Endothelial cell of umbilical vein (primary cell): ENCODE measurements around the gene GBX2. TPM values are rescaled to one million over a fixed set of nuclear protein-coding genes. Genes with fewer than 3 reads are reported as not detected.

Experiments
- BruUV-seq: library from RNA; stranded (reverse); fragments of 400-500 nt; replicated peaks from 2 replicates; lab custom pipeline; 2021; lab: Mats Ljungman, UMichigan
- CTCF ChIA-PET: fragments of 300-600, 350-600 bp; sonication (Branson Sonifier 250); formaldehyde crosslinking; loops from one replicate; lab custom pipeline; 2021; ENCODE audit warnings: antibody characterized with exemption, inconsistent platforms; lab: Charles Lee
- POLR2A ChIA-PET: fragments of 300-600, 350-600 bp; sonication (Branson Sonifier 250); formaldehyde crosslinking; loops from one replicate; lab custom pipeline; 2021; ENCODE audit warnings: antibody characterized with exemption, inconsistent platforms; lab: Charles Lee
- DNase-seq: peaks from one replicate; pipeline ENCODE4 v3.0.0-alpha.2; 2011; ENCODE audit warnings: low read depth, low spot score
- FAIRE-seq: peaks from 2 replicates; lab custom pipeline; 2011; peaks lifted over from hg19 to GRCh38; lab: Jason Lieb, UNC
- H2AFZ ChIP-seq: 2 replicates; pipeline ENCODE4 v1.6.0; 2012; ENCODE audit warnings: low read depth, low read length, control low read depth, inconsistent platforms
- H3K27ac ChIP-seq: 2 replicates; pipeline ENCODE4 v1.5.1; 2011; ENCODE audit warnings: low read depth, mild to moderate bottlenecking, control low read depth, low read length, moderate library complexity; ENCODE audit not compliant: insufficient read depth
- H3K27me3 ChIP-seq, 2 experiments: 2 replicates each; pipeline versions ENCODE4 v1.6.0 to v1.6.1; 2011; ENCODE audit warnings: low read length in 2 of 2, mixed read lengths in 1 of 2; ENCODE audit not compliant: control insufficient read depth in 2 of 2, insufficient read depth in 2 of 2
- H3K36me3 ChIP-seq, 2 experiments: 2 replicates in 1 of 2; 3 replicates in 1 of 2; pipeline ENCODE4 v1.5.1; 2011; ENCODE audit warnings: low read length in 2 of 2, mild to moderate bottlenecking in 1 of 2, moderate library complexity in 1 of 2; ENCODE audit not compliant: control insufficient read depth in 2 of 2, insufficient read depth in 2 of 2; ENCODE audit errors: extremely low read depth in 1 of 2
- H3K4me1 ChIP-seq: 3 replicates; pipeline ENCODE4 v1.5.1; 2011; ENCODE audit warnings: mild to moderate bottlenecking, low read length; ENCODE audit not compliant: control insufficient read depth, insufficient read depth; ENCODE audit errors: extremely low read depth
- H3K4me2 ChIP-seq: 2 replicates; pipeline ENCODE4 v1.6.1; 2011; ENCODE audit warnings: low read length, control low read depth, mixed read lengths; ENCODE audit not compliant: insufficient read depth
- H3K4me3 ChIP-seq, 3 experiments: fragments of 200-600 bp in 1 of 3; sonication (generic), shearing (Covaris generic) in 1 of 3; replicated peaks in 1 of 3; 2 replicates each; pipeline ENCODE4 v1.5.1; 2011 to 2016; ENCODE audit warnings: control low read depth in 3 of 3, low read length in 3 of 3, mild to moderate bottlenecking in 2 of 3, inconsistent platforms in 1 of 3, low read depth in 1 of 3, moderate library complexity in 1 of 3; ENCODE audit not compliant: insufficient read depth in 1 of 3
- H3K79me2 ChIP-seq: 2 replicates; pipeline ENCODE4 v1.6.0; 2012; ENCODE audit warnings: low read length, inconsistent platforms; ENCODE audit not compliant: control insufficient read depth, insufficient read depth
- H3K9ac ChIP-seq: replicated peaks from 2 replicates; pipeline ENCODE3; 2011; ENCODE audit warnings: low read length, control low read depth; ENCODE audit not compliant: insufficient read depth; ENCODE audit errors: extremely low read depth
- H3K9me1 ChIP-seq: replicated peaks from 3 replicates; pipeline ENCODE4 v1.6.0; 2011; ENCODE audit warnings: mild to moderate bottlenecking, low read length; ENCODE audit not compliant: control insufficient read depth, insufficient read depth; ENCODE audit errors: extremely low read depth
- H3K9me3 ChIP-seq: replicated peaks from 2 replicates; pipeline ENCODE4 v1.5.1; 2012; ENCODE audit warnings: low read length, inconsistent platforms; ENCODE audit not compliant: control insufficient read depth, insufficient read depth
- H4K20me1 ChIP-seq: replicated peaks from 2 replicates; pipeline ENCODE3; 2011; ENCODE audit warnings: mild to moderate bottlenecking, low read length; ENCODE audit not compliant: control insufficient read depth, insufficient read depth; ENCODE audit errors: extremely low read depth
- EZH2 ChIP-seq: IDR thresholded peaks from 2 replicates; pipeline ENCODE4 v1.6.1; 2012; ENCODE audit warnings: borderline replicate concordance, low read depth, mild to moderate bottlenecking, moderate library complexity, low read length, inconsistent platforms; ENCODE audit not compliant: severe bottlenecking
- FOS ChIP-seq: IDR thresholded peaks from 2 replicates; pipeline ENCODE4 v1.6.1; 2011; ENCODE audit warnings: mild to moderate bottlenecking, low read length, moderate library complexity, borderline replicate concordance; ENCODE audit not compliant: insufficient read depth
- GATA2 ChIP-seq: IDR thresholded peaks from 2 replicates; pipeline ENCODE4 v1.7.0; 2011; ENCODE audit warnings: low read depth, mild to moderate bottlenecking, moderate library complexity, mixed read lengths, low read length; ENCODE audit not compliant: insufficient read length, insufficient read depth
- JUN ChIP-seq: IDR thresholded peaks from 2 replicates; pipeline ENCODE4 v1.6.1; 2011; ENCODE audit warnings: borderline replicate concordance, low read depth; ENCODE audit not compliant: insufficient read length, insufficient read depth
- MAX ChIP-seq: IDR thresholded peaks from 2 replicates; pipeline ENCODE4 v1.6.1; 2011; ENCODE audit not compliant: insufficient read depth, insufficient read length
- MYC ChIP-seq: IDR thresholded peaks from one replicate; pipeline ENCODE4 v1.6.1; 2011; ENCODE audit warnings: mild to moderate bottlenecking, low read depth, low read length
- POLR2A ChIP-seq: IDR thresholded peaks from 2 replicates; pipeline ENCODE4 v1.6.1; 2012; ENCODE audit warnings: low read depth, mild to moderate bottlenecking, control low read depth, low read length
- POLR2AphosphoS5 ChIP-seq: IDR thresholded peaks from 2 replicates; pipeline ENCODE4 v1.6.1; 2012; ENCODE audit warnings: low read depth, mild to moderate bottlenecking, control low read depth, low read length, moderate library complexity; ENCODE audit not compliant: insufficient read depth
- dilution Hi-C: fragments of 300-500 bp; cut with MboI; formaldehyde crosslinking; loops from one replicate; pipeline ENCODE4 v1.15.0; 2019; ENCODE audit warnings: low sequenced_read_pairs; ENCODE audit not compliant: extremely low pct_ligation_motif_present
- intact Hi-C: fragments of 100-400 bp; cut with micrococcal nuclease; formaldehyde crosslinking; loops from one replicate; pipeline ENCODE4 v1.10.0; 2022
- polyA plus RNA-seq, 4 experiments: library from polyadenylated mRNA; depleted of rRNA in 3 of 4; stranded (reverse) in 3 of 4; unstranded in 1 of 4; fragments of >200 nt; gene quantifications; 2 replicates each; pipeline versions ENCODE4 v1.2.1 to v1.2.3, GENCODE V29; 2011 to 2012; ENCODE audit warnings: missing spikeins in 1 of 4
- total RNA-seq: library from RNA; stranded (reverse); gene quantifications from 2 replicates; pipeline ENCODE4 v1.2.3, GENCODE V29; 2021
- TF ChIP-seq, protein P1 (sequence below), 2 donors: IDR thresholded peaks; 1 replicate in 1 of 2; 2 replicates in 1 of 2; pipeline ENCODE4 v1.5.1; 2011; ENCODE audit warnings: low read length in 2 of 2, mild to moderate bottlenecking in 2 of 2, moderate library complexity in 2 of 2, control low read depth in 1 of 2, inconsistent platforms in 1 of 2, low read depth in 1 of 2; ENCODE audit not compliant: insufficient read depth in 1 of 2; ENCODE audit errors: extremely low read depth in 1 of 2

Gene GBX2
- total and polyA plus RNA-seq, 2 donors (not counting 3 experiments of a cell fraction or from before 2014, with no cell fraction given) = 3.0 to 3.6 TPM

- no peak overlapping the region for H2AFZ ChIP-seq
- dilution Hi-C loops = no loop called here
- no peaks in the 10 kb centered on the region for H3K9me1 ChIP-seq
- H3K4me3 ChIP-seq = no peak overlapping the region
- no peak overlapping the region for H3K9ac ChIP-seq
- intact Hi-C loops = no loop called here
- no peaks in the 10 kb centered on the region for H3K9me3 ChIP-seq
- TF ChIP-seq GATA2 (no peak), MYC (no peak), EZH2 (no peak), POLR2AphosphoS5 (no peak), JUN (no peak), POLR2A (no peak), FOS (no peak), MAX (no peak)
- TF ChIP-seq, protein P1, sequence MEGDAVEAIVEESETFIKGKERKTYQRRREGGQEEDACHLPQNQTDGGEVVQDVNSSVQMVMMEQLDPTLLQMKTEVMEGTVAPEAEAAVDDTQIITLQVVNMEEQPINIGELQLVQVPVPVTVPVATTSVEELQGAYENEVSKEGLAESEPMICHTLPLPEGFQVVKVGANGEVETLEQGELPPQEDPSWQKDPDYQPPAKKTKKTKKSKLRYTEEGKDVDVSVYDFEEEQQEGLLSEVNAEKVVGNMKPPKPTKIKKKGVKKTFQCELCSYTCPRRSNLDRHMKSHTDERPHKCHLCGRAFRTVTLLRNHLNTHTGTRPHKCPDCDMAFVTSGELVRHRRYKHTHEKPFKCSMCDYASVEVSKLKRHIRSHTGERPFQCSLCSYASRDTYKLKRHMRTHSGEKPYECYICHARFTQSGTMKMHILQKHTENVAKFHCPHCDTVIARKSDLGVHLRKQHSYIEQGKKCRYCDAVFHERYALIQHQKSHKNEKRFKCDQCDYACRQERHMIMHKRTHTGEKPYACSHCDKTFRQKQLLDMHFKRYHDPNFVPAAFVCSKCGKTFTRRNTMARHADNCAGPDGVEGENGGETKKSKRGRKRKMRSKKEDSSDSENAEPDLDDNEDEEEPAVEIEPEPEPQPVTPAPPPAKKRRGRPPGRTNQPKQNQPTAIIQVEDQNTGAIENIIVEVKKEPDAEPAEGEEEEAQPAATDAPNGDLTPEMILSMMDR (IDR thresholded peaks at IDR 0.05; ENCODE audit: extremely low read depth in 1 of 2, insufficient read depth in 1 of 2, low read depth in 1 of 2, low read length in 2 of 2) = no peak
- DNase-seq (no peak), FAIRE-seq (no peak)
- no peak overlapping the region for H3K4me2 ChIP-seq
- H3K36me3 ChIP-seq = no peaks in the 10 kb centered on the region
- no peaks in the 10 kb centered on the region for H4K20me1 ChIP-seq
- no peak overlapping the region for H3K27ac ChIP-seq
- ChIA-PET POLR2A (no interaction called here), CTCF (interaction anchor here (1.4 to 2.6 kb wide), 2 partner anchors 14 to 382 kb away, joined by 4 to 7 read pairs; no protein-coding TSS in a partner anchor)
- H3K27me3 ChIP-seq = peaks cover 0 to 10% of the 10 kb centered on the region in 2 experiments
- BruUV-seq = no TSS peak
- H3K4me1 ChIP-seq = peaks cover 8% of the 10 kb centered on the region
- no peaks in the 10 kb centered on the region for H3K79me2 ChIP-seq
These were observed 7.1 kb downstream of the GBX2 start for GRCh38 chr2:236161082-236161462.
